IMR-90 (cell line): ENCODE results near the gene EPAS1. TPM values are rescaled to one million over a fixed set of nuclear protein-coding genes. Genes with fewer than 3 reads are reported as not detected.

Source experiments
- ATAC-seq: fragments of 200-7000 bp; cut with Tn5 transposase; 2 replicates; pipeline ENCODE4 v1.9.1; 2020; ENCODE audit warnings: low read depth, mild to moderate bottlenecking, moderate library complexity
- BruUV-seq: library from RNA; stranded (reverse); fragments of 400-500 nt; replicated peaks from 2 replicates; lab custom pipeline; 2021; lab: Mats Ljungman, UMichigan
- CTCF ChIA-PET: fragments of 300-600 bp; formaldehyde crosslinking; extraction: SDS; loops from one replicate; lab custom pipeline; 2021; ENCODE audit warnings: antibody characterized with exemption; lab: Yijun Ruan, JAX
- POLR2A ChIA-PET: fragments of 300-600 bp; sonication (Branson Sonifier 250); formaldehyde crosslinking; loops from one replicate; lab custom pipeline; 2022; ENCODE audit warnings: antibody characterized with exemption; ENCODE audit not compliant: unreplicated experiment; lab: Charles Lee
- DNase-seq: peaks from one replicate; pipeline ENCODE4 v3.0.0; 2013
- H2AFZ ChIP-seq: replicated peaks from 2 replicates; pipeline ENCODE3; 2013; ENCODE audit warnings: low read length, mild to moderate bottlenecking; ENCODE audit not compliant: poor library complexity
- H2AK5ac ChIP-seq: 2 replicates; pipeline ENCODE4 v1.6.1; 2013; ENCODE audit warnings: low read depth, low read length, inconsistent platforms
- H2AK9ac ChIP-seq: replicated peaks from 2 replicates; pipeline ENCODE3; 2013; ENCODE audit warnings: mild to moderate bottlenecking, low read depth, low read length, moderate library complexity; ENCODE audit not compliant: poor library complexity
- H2BK120ac ChIP-seq: 2 replicates; pipeline ENCODE4 v1.6.1; 2013; ENCODE audit warnings: low read depth, low read length, inconsistent platforms
- H2BK15ac ChIP-seq: 3 replicates; pipeline ENCODE4 v1.6.1; 2013; ENCODE audit warnings: low read depth, low read length, inconsistent platforms
- H2BK20ac ChIP-seq: 2 replicates; pipeline ENCODE4 v1.6.1; 2013; ENCODE audit warnings: low read depth, mild to moderate bottlenecking, inconsistent platforms, low read length, moderate library complexity
- H2BK5ac ChIP-seq: 2 replicates; pipeline ENCODE4 v1.6.1; 2013; ENCODE audit warnings: mild to moderate bottlenecking, low read depth, low read length, inconsistent platforms; ENCODE audit not compliant: poor library complexity, severe bottlenecking
- H3K14ac ChIP-seq: replicated peaks from 2 replicates; pipeline ENCODE4 v1.6.1; 2013; ENCODE audit warnings: low read depth, low read length, inconsistent platforms
- H3K18ac ChIP-seq: 2 replicates; pipeline ENCODE4 v1.6.1; 2013; ENCODE audit warnings: low read depth, low read length, control low read depth
- H3K23ac ChIP-seq: 2 replicates; pipeline ENCODE4 v1.6.1; 2013; ENCODE audit warnings: low read depth, low read length, inconsistent platforms
- H3K27ac ChIP-seq: 2 replicates; pipeline ENCODE4 v1.5.1; 2013; ENCODE audit warnings: mild to moderate bottlenecking, control low read depth, low read length; ENCODE audit not compliant: insufficient read depth
- H3K27me3 ChIP-seq: 2 replicates; pipeline ENCODE4 v1.6.1; 2013; ENCODE audit warnings: low read length; ENCODE audit not compliant: control insufficient read depth, insufficient read depth
- H3K36me3 ChIP-seq: 2 replicates; pipeline ENCODE4 v1.6.1; 2013; ENCODE audit warnings: low read length, mixed read lengths; ENCODE audit not compliant: control insufficient read depth, insufficient read depth
- H3K4ac ChIP-seq: 2 replicates; pipeline ENCODE4 v1.6.1; 2013; ENCODE audit warnings: low read depth, low read length, inconsistent platforms
- H3K4me1 ChIP-seq: 2 replicates; pipeline ENCODE4 v1.6.1; 2013; ENCODE audit warnings: low read length, mixed read lengths; ENCODE audit not compliant: control insufficient read depth, insufficient read depth
- H3K4me2 ChIP-seq: 2 replicates; pipeline ENCODE4 v1.6.1; 2013; ENCODE audit warnings: low read depth, mild to moderate bottlenecking, control low read depth, low read length, moderate library complexity
- H3K4me3 ChIP-seq: 2 replicates; pipeline ENCODE4 v1.5.1; 2013; ENCODE audit warnings: low read depth, mild to moderate bottlenecking, control low read depth, low read length, moderate library complexity; ENCODE audit not compliant: insufficient read depth
- H3K56ac ChIP-seq: 2 replicates; pipeline ENCODE4 v1.6.1; 2013; ENCODE audit warnings: low read length, inconsistent platforms; ENCODE audit not compliant: insufficient read depth; ENCODE audit errors: extremely low read depth
- H3K79me1 ChIP-seq, 2 experiments: 2 replicates each; pipeline ENCODE4 v1.6.1; 2013; ENCODE audit warnings: low read length in 2 of 2, inconsistent platforms in 1 of 2, low read depth in 1 of 2
- H3K9ac ChIP-seq: 2 replicates; pipeline ENCODE4 v1.6.1; 2013; ENCODE audit warnings: low read depth, low read length, control low read depth
- H3K9me1 ChIP-seq: 2 replicates; pipeline ENCODE4 v1.6.1; 2013; ENCODE audit warnings: low read length, inconsistent platforms; ENCODE audit not compliant: insufficient read depth
- H3K9me3 ChIP-seq: 2 replicates; pipeline ENCODE4 v1.6.1; 2013; ENCODE audit warnings: low read length; ENCODE audit not compliant: control insufficient read depth, insufficient read depth
- H4K20me1 ChIP-seq: 2 replicates; pipeline ENCODE4 v1.6.1; 2013; ENCODE audit warnings: low read length, inconsistent platforms; ENCODE audit not compliant: insufficient read depth
- H4K5ac ChIP-seq: 2 replicates; pipeline ENCODE4 v1.6.1; 2013; ENCODE audit warnings: mild to moderate bottlenecking, low read depth, low read length, control low read depth
- H4K8ac ChIP-seq, 2 experiments: 2 replicates each; pipeline ENCODE4 v1.6.1; 2013; ENCODE audit warnings: low read depth in 2 of 2, low read length in 2 of 2, control low read depth in 1 of 2, inconsistent platforms in 1 of 2
- H4K91ac ChIP-seq: 2 replicates; pipeline ENCODE4 v1.6.1; 2013; ENCODE audit warnings: low read depth, low read length, inconsistent platforms; ENCODE audit not compliant: insufficient read depth
- CEBPB ChIP-seq: IDR thresholded peaks from 2 replicates; pipeline ENCODE4 v1.6.1; 2012; ENCODE audit warnings: low read depth, low read length, improper control_type of control experiment
- MAFK ChIP-seq: IDR thresholded peaks from 2 replicates; pipeline ENCODE4 v1.6.1; 2012; ENCODE audit warnings: low read depth, low read length, improper control_type of control experiment
- NFE2L2 ChIP-seq: fragments of 150-350 bp; IDR thresholded peaks from 2 replicates; pipeline ENCODE4 v1.6.1; 2016; ENCODE audit warnings: low read depth, mild to moderate bottlenecking, low read length
- RAD21 ChIP-seq: IDR thresholded peaks from 2 replicates; pipeline ENCODE4 v1.6.1; 2012; ENCODE audit warnings: low read length, improper control_type of control experiment
- RCOR1 ChIP-seq: IDR thresholded peaks from 2 replicates; pipeline ENCODE4 v1.6.1; 2012; ENCODE audit warnings: mild to moderate bottlenecking, low read length, improper control_type of control experiment; ENCODE audit not compliant: insufficient replicate concordance
- WGBS, 2 experiments: methylation state at CpG; one replicate each; pipeline versions ENCODE4 v1.1.5 to v1.1.7; 2013; ENCODE audit warnings: missing lambda C conversion rate in 2 of 2; ENCODE audit not compliant: insufficient read length in 1 of 2; ENCODE audit errors: extremely low coverage in 2 of 2; 5-methylcytosine and 5-hydroxymethylcytosine counted together
- dilution Hi-C: fragments of 300-500 bp; cut with HindIII; formaldehyde crosslinking; loops from one replicate; pipeline ENCODE4 v1.14.3; 2018; ENCODE audit warnings: low sequenced_read_pairs; ENCODE audit not compliant: unreplicated experiment
- in situ Hi-C: fragments of 300-500 bp; cut with MboI; formaldehyde crosslinking; loops from 3 replicates; pipeline ENCODE4 v1.14.3; 2019; ENCODE audit warnings: low sequenced_read_pairs, inconsistent platforms, mixed read lengths
- intact Hi-C: fragments of 100-400 bp; cut with micrococcal nuclease; formaldehyde crosslinking; loops from 2 replicates; pipeline ENCODE4 v1.10.0; 2022
- polyA plus RNA-seq, 3 experiments: library from polyadenylated mRNA; depleted of rRNA; stranded (reverse); fragments of >200 nt; gene quantifications; 2 replicates each; pipeline ENCODE4 v1.2.3, GENCODE V29; 2012; ENCODE audit warnings: low replicate concordance in 1 of 3
- total RNA-seq: library from RNA; depleted of rRNA; stranded (reverse); fragments of >200 nt; gene quantifications from 2 replicates; pipeline ENCODE4 v1.2.3, GENCODE V29; 2012

EPAS1 gene
- total and polyA plus RNA-seq, 2 of the 4 experiments (the other 2 are of a cell fraction): 40.7 to 120 TPM

GRCh38 chr2:46318579-46319460 lies 21.6 kb downstream of the EPAS1 start:
- H3K23ac ChIP-seq: no peak overlapping the region
- no peak overlapping the region for H2AK9ac ChIP-seq
- BruUV-seq: no TSS peak
- H4K8ac ChIP-seq: no peak overlapping the region
- no peak overlapping the region for H3K14ac ChIP-seq
- H2BK20ac ChIP-seq: no peak overlapping the region
- ATAC-seq: no peak
- H3K4me2 ChIP-seq: no peak overlapping the region
- H3K56ac ChIP-seq: no peak overlapping the region
- no peak overlapping the region for H3K4me3 ChIP-seq
- in situ Hi-C loops: loop anchor here (25.0 kb wide), 1 partner anchor 682 kb away; no protein-coding TSS in a partner anchor
- dilution Hi-C loops: no loop called here
- no peak overlapping the region for H3K27ac ChIP-seq
- intact Hi-C loops: no loop called here
- H4K5ac ChIP-seq: no peak overlapping the region
- peaks cover 23% of the 10 kb centered on the region for H3K9me1 ChIP-seq
- H2BK5ac ChIP-seq: no peak overlapping the region
- no peak overlapping the region for H3K9ac ChIP-seq
- H4K20me1 ChIP-seq: peaks cover 97% of the 10 kb centered on the region
- H2AK5ac ChIP-seq: no peak overlapping the region
- CTCF ChIA-PET: interaction anchor here (0.7 to 1.7 kb wide), 3 partner anchors 9 to 57 kb away, joined by 3 to 6 read pairs (median 3); no protein-coding TSS in a partner anchor
- DNase-seq: no peak
- no peak overlapping the region for H4K91ac ChIP-seq
- H2BK120ac ChIP-seq: no peak overlapping the region
- H2AFZ ChIP-seq: no peak overlapping the region
- H2BK15ac ChIP-seq: no peak overlapping the region
- H3K36me3 ChIP-seq: peaks cover 5% of the 10 kb centered on the region; the same call in 1 of the 2 replicates
- H3K9me3 ChIP-seq: no peaks in the 10 kb centered on the region
- no peak overlapping the region for H3K4ac ChIP-seq
- TF ChIP-seq MAFK: no peak
- no peak for TF ChIP-seq RCOR1
- no peak for TF ChIP-seq RAD21
- no peak; the same call in 1 of the 2 replicates for TF ChIP-seq CEBPB
- TF ChIP-seq NFE2L2: no peak
- POLR2A ChIA-PET: interaction anchor here (0.6 kb wide), 1 partner anchor 11 kb away, joined by 3 read pairs; no protein-coding TSS in a partner anchor
- no peaks in the 10 kb centered on the region for H3K27me3 ChIP-seq
- WGBS, 2 experiments: no CpG with 5 or more reads among the region's 3 CpGs
- H3K79me1 ChIP-seq: peaks cover 34 to 82% of the 10 kb centered on the region in 2 experiments; a peak in 3 of 4 replicates
- no peak overlapping the region for H3K18ac ChIP-seq
- H3K4me1 ChIP-seq: peaks cover 28% of the 10 kb centered on the region
